GM12892 (cell line): ENCODE measurements around the gene PLEKHM1.

Source experiments
- POLR2A ChIP-seq: IDR thresholded peaks from 2 replicates; pipeline ENCODE4 v1.6.1; 2011; ENCODE audit warnings: low read depth, low read length, control low read depth
- POLR2AphosphoS5 ChIP-seq: IDR thresholded peaks from 2 replicates; pipeline ENCODE4 v1.6.1; 2011; ENCODE audit warnings: low read depth, low read length, control low read depth

DNA sequence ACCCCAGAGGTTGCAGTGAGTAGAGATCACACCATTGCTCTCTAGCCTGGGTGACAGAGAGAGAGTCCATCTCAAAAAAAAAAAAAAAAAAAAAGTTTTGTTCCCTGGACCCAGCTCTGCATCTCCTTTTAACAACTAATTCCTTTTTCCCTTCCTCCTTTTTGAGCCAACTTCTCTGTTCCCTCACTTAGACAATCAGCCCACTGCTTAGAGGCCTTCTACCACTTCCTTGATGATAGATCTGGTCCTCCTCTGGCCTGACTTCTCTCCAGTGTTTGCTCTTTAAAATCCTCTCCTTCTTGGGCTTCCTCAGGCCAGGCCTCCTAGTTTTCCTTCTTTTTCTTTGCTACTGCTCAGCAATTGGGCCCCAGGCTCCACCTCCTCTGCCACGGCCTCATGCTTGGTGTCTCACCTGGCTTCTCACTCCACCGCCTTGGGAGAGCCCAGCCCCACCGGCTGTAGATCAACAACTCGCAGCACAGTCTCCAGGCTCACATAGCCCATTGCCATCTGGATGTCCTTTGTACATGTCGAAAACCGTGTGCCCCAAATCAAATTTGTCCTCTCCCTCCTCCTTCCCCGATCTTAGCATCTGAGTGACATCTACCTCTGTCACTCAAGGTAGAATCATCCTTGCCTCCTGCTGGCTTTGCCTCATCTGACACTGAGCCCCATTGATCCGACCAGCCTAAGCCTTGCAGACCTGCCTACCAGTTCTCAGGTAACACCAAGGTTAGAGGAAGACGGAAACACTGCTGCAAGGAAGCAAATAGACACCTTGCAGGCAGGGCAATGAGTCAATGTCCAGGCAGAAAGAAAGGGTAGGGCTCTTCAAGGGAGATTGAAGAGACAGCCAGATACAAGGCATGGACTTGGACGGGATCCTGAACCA is 75.3 kb downstream of the PLEKHM1 start:
- TF ChIP-seq POLR2A: no peak
- TF ChIP-seq POLR2AphosphoS5: no peak
